H1 (cell line): ENCODE results near the gene PDIA6. TPM values are rescaled to one million over a fixed set of nuclear protein-coding genes. Genes with fewer than 3 reads are reported as not detected.

Experiments
- ATF2 ChIP-seq: IDR thresholded peaks from 2 replicates; pipeline ENCODE4 v1.6.1; 2012; ENCODE audit warnings: low read length, inconsistent platforms
- JUN ChIP-seq: IDR thresholded peaks from 2 replicates; pipeline ENCODE4 v1.6.1; 2011; ENCODE audit warnings: low read depth, mild to moderate bottlenecking, improper control_type of control experiment, low read length
- KDM4A ChIP-seq: IDR thresholded peaks from one replicate; pipeline ENCODE4 v1.7.1; 2012; ENCODE audit warnings: low read depth, mild to moderate bottlenecking, moderate library complexity, low read length, inconsistent platforms; ENCODE audit not compliant: severe bottlenecking
- NRF1 ChIP-seq: IDR thresholded peaks from 2 replicates; pipeline ENCODE4 v1.6.1; 2011; ENCODE audit warnings: mild to moderate bottlenecking, low read depth, low read length, improper control_type of control experiment
- SUZ12 ChIP-seq: fragments of 200-600 bp; sonication (generic); IDR thresholded peaks from 2 replicates; pipeline ENCODE4 v1.6.1; 2012; ENCODE audit warnings: mild to moderate bottlenecking, inconsistent platforms, low read length, moderate library complexity, mixed read lengths
- polyA plus RNA-seq, 7 experiments: library from polyadenylated mRNA; depleted of rRNA in 3 of 7; stranded (reverse) in 5 of 7; unstranded in 2 of 7; fragments of >200 nt in 5 of 7; fragments of 200-250 nt in 2 of 7; gene quantifications; 1 replicate in 5 of 7; 2 replicates in 1 of 7; 4 replicates in 1 of 7; pipeline versions ENCODE4 v1.2.1 to v1.2.3, GENCODE V29; 2011 to 2013; ENCODE audit warnings: missing spikeins in 2 of 7, mixed read lengths in 2 of 7
- total RNA-seq: library from RNA; stranded (reverse); fragmentation: NEBNext Ultra II Directional; extraction: Animal tissue kit (Norgen Biotek cat#: 25700); gene quantifications from 2 replicates; pipeline ENCODE4 v1.2.1, GENCODE V29; 2021
- TF ChIP-seq, protein P1 (sequence below): fragments of 300-600 bp; sonication (generic); IDR thresholded peaks from 2 replicates; pipeline ENCODE4 v1.7.1; 2012; ENCODE audit warnings: low read length, moderate library complexity, mild to moderate bottlenecking, inconsistent platforms; ENCODE audit not compliant: insufficient replicate concordance

The PDIA6 gene
- total and polyA plus RNA-seq, 2 of the 8 experiments (the other 6 are each of a cell fraction or from before 2014, with no cell fraction given), result 181 to 384 TPM

- no peak for TF ChIP-seq NRF1
- TF ChIP-seq SUZ12, result no peak
- no peak for TF ChIP-seq KDM4A
- TF ChIP-seq, protein P1, sequence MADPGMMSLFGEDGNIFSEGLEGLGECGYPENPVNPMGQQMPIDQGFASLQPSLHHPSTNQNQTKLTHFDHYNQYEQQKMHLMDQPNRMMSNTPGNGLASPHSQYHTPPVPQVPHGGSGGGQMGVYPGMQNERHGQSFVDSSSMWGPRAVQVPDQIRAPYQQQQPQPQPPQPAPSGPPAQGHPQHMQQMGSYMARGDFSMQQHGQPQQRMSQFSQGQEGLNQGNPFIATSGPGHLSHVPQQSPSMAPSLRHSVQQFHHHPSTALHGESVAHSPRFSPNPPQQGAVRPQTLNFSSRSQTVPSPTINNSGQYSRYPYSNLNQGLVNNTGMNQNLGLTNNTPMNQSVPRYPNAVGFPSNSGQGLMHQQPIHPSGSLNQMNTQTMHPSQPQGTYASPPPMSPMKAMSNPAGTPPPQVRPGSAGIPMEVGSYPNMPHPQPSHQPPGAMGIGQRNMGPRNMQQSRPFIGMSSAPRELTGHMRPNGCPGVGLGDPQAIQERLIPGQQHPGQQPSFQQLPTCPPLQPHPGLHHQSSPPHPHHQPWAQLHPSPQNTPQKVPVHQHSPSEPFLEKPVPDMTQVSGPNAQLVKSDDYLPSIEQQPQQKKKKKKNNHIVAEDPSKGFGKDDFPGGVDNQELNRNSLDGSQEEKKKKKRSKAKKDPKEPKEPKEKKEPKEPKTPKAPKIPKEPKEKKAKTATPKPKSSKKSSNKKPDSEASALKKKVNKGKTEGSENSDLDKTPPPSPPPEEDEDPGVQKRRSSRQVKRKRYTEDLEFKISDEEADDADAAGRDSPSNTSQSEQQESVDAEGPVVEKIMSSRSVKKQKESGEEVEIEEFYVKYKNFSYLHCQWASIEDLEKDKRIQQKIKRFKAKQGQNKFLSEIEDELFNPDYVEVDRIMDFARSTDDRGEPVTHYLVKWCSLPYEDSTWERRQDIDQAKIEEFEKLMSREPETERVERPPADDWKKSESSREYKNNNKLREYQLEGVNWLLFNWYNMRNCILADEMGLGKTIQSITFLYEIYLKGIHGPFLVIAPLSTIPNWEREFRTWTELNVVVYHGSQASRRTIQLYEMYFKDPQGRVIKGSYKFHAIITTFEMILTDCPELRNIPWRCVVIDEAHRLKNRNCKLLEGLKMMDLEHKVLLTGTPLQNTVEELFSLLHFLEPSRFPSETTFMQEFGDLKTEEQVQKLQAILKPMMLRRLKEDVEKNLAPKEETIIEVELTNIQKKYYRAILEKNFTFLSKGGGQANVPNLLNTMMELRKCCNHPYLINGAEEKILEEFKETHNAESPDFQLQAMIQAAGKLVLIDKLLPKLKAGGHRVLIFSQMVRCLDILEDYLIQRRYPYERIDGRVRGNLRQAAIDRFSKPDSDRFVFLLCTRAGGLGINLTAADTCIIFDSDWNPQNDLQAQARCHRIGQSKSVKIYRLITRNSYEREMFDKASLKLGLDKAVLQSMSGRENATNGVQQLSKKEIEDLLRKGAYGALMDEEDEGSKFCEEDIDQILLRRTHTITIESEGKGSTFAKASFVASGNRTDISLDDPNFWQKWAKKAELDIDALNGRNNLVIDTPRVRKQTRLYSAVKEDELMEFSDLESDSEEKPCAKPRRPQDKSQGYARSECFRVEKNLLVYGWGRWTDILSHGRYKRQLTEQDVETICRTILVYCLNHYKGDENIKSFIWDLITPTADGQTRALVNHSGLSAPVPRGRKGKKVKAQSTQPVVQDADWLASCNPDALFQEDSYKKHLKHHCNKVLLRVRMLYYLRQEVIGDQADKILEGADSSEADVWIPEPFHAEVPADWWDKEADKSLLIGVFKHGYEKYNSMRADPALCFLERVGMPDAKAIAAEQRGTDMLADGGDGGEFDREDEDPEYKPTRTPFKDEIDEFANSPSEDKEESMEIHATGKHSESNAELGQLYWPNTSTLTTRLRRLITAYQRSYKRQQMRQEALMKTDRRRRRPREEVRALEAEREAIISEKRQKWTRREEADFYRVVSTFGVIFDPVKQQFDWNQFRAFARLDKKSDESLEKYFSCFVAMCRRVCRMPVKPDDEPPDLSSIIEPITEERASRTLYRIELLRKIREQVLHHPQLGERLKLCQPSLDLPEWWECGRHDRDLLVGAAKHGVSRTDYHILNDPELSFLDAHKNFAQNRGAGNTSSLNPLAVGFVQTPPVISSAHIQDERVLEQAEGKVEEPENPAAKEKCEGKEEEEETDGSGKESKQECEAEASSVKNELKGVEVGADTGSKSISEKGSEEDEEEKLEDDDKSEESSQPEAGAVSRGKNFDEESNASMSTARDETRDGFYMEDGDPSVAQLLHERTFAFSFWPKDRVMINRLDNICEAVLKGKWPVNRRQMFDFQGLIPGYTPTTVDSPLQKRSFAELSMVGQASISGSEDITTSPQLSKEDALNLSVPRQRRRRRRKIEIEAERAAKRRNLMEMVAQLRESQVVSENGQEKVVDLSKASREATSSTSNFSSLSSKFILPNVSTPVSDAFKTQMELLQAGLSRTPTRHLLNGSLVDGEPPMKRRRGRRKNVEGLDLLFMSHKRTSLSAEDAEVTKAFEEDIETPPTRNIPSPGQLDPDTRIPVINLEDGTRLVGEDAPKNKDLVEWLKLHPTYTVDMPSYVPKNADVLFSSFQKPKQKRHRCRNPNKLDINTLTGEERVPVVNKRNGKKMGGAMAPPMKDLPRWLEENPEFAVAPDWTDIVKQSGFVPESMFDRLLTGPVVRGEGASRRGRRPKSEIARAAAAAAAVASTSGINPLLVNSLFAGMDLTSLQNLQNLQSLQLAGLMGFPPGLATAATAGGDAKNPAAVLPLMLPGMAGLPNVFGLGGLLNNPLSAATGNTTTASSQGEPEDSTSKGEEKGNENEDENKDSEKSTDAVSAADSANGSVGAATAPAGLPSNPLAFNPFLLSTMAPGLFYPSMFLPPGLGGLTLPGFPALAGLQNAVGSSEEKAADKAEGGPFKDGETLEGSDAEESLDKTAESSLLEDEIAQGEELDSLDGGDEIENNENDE, result no peak
- TF ChIP-seq JUN, result no peak
- TF ChIP-seq ATF2, result no peak
- TF ChIP-seq, all 59 proteins: peak for 0
Observed at GRCh38 chr2:10846110-10846861, 33.7 kb upstream of the PDIA6 start (continued).
